HG03520 (cell line): Measurements from ENCODE around the gene HNRNPAB.
A peak's percentile ranks its signal among the peaks of the same experiment; 100 is the strongest.

Experiments
- ATAC-seq: cut with Tn5 transposase; IDR thresholded peaks from one replicate; pipeline ENCODE4 v1.9.1; 2021; ENCODE audit warnings: mild to moderate bottlenecking, moderate library complexity; ENCODE audit not compliant: unreplicated experiment

HNRNPAB gene

DNA sequence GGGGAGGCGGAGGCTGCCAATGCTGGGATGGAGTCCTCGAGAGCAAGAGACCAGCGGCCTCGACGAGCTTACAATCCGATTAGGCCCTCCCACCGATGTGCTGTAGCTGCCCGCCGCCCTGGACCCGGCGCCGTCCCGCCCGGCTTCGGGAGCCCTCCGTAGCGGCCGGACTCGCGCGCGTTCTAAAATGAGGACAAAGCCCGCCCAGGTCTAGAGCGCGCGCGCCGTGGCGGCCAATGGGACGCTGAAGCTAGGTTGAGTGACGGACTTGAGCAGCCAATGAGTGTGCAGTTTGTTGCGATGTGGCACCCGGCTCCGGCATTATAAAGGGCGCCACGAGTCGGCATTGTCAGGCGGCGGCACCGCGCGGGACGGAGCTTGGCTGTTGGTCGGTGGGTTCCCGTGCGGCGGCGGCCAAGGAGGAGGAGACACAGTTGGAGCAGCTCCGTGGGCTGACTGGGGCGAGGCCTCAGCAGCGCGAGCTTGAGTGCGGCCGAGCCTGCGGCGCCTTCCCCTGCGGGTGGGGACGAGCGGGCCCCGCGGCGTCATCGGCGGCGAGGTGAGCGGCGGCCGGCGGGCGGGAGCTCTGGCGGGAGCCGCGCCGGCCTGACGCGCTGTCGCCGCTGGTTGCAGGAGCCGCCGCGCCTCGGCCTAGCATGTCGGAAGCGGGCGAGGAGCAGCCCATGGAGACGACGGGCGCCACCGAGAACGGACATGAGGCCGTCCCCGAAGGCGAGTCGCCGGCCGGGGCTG lies at the start of gene HNRNPAB:
Gene HNRNPAB (plus strand): TSS at position 352 of the 753 bp plus-strand sequence. CDS start 305 bp downstream, at position 657.
- ATAC-seq, result peak; percentile 81

DNA sequence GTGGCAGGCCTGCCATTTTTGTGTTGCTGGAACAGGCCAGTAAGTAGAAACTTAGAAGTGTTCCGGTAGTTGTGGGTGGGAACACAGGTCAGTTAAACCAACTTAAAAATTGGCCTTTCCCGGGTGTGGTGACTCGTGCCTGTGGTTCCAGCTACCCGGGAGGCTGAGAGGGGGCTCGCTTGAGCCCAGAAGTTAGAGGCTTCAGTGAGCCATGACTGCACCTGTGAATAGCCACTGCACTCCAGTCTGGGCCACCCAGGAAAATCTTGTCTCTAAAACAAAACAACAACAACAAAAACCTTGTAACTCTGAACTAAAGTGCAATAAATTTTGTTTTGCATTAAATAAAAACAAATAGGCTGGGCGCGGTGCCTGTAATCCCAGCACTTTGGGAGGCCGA lies 49.3 kb upstream of the HNRNPAB start:
- ATAC-seq, result no peak

DNA sequence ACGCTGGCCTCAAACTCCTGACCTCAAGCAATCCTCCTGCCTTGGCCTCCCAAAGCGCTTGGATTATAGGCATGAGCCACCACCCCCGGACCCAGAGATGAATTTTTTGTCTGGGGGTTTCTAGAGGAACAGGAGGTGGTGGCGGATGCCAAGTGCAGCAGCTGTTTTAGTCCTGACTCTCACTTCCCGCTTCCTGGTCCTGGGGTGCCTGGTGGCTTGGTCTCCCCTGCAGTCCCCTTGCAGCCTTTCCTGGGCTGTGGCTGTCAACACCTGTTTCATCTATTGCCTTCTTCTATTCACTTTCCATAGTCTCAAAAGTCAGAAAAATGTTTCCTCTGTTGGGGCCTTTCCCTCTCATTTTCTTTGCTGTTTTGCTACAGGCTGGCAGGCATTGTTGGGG lies 44.2 kb upstream of the HNRNPAB start:
- no peak for ATAC-seq

- no peak for ATAC-seq
These were observed 41.9 kb upstream of the HNRNPAB start for GRCh38 chr5:178162481-178162880.

DNA sequence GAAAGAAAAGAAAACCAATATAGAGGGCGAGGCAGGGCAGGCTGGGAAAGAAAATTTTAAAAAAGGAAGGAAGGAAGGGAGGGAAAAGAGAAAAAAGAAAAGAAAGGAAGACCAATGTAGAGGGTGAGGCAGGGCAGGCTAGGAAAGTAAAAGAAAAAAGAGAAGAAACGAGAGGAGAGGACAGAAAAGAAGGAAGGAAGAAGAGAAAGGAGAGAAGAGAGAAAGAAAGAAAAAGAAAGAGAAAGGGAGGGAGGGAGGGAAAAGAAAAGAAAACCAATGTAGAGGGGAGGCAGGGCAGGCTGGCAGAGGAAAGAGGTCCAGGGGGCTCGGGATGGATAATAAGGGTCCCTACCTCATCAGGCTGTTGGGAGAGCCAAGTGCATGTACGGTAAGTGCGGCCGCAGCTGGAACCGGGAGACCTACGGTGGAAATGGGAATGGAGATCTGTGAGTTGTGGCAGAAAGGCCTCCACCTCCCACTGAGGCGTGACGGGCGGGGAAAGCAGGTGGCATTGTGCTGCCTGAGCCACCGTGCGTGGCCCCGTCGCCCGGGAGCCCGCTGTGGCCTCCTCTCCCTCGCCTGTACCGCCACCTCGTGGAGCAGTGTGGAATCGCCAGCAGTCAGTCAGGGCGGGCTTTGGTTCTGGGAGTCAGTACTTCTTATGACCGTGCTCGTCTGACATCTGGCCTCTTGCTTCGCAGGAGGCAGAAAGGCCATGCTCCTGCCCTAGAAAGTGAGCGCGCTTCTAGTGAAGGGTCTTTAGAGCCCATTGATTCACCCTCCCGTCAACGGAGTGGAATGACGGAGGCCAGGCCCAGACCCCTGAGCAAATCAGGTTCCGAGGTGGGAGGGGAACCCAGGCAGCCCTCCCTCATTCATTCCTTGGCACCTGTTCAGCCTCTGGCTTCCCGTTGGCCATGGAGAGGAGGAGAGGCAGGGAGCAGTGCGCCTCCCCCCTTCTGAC lies 40.3 kb upstream of the HNRNPAB start:
- ATAC-seq, result peak; percentile 97

DNA sequence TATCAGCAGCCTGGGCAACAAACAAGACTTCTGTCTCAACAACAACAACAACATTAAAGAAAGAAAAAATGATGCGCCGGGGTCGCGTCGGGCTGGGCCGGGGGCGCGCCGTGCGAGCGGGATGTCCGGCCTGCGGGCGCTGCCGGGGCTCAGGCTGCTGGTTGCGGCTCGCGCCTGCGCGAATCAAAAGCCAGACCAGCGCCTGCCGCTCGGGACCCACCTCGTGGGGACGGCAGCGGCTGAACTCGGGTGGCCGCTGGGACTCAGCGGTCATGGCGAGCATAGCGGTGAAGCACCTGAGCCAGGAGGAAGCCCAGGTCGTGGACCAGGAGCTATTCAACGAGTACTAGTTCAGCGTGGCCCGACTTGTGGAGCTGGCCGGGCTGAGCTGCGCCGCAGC lies 38.8 kb upstream of the HNRNPAB start:
- ATAC-seq, result no peak

DNA sequence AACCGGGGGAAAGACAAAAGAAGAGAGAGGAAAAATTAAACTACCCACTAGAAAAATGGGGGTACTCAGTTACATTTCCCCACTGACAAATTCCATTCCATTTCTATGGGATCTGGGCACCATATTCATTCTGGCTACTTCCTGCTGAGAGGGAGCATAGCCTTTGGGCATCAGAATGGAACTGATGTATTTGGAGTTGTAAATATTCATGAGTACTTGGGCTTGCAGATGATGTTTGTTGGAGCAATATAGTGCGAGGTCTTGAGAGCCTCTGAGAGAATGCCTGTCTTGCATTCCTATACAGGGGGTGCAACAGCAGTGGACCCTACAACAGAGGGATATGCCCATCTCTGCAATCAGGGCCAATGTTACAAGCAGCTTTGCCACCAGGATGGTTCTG lies 33.9 kb upstream of the HNRNPAB start:
- no peak for ATAC-seq

DNA sequence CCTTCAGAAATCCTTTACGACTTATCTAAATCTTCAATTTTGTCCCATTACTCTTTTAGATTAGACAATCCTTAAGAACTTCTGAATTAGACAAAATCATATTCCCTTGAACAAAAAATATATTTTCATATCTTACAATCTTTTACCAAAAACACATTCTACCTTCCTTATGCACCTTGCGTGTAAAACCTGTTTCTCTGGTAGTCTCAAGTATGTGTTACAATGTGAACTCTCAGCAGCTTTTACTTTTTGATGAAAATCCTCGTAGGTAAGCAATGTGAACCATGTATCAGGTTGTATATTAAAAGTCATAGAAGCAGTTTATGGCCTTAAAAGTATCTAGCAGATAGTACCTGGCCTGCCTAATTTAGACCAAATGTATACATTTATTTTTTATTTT lies 29.9 kb upstream of the HNRNPAB start:
- ATAC-seq, result no peak

- no peak for ATAC-seq
These were observed 27.5 kb upstream of the HNRNPAB start for GRCh38 chr5:178176791-178177190.

DNA sequence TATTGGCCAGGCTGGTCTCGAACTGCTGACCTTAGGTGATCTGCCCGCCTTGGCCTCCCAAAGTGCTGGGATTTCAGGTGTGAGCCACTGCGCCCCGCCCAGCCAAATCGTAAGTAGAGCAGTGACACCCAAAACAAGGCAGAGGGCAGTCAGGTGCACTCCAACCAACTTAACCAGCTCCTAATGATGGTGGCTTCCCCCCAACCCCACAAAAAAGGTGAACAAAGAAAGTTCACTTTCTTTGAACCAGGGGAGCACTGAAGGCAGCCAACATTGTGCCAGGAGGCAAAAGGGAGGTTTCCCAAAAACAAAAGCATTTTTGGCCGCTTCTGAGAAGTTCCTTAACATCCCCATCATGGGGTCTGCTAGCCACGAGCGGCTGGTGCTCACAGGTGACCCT lies 26.8 kb upstream of the HNRNPAB start:
- ATAC-seq, result no peak

DNA sequence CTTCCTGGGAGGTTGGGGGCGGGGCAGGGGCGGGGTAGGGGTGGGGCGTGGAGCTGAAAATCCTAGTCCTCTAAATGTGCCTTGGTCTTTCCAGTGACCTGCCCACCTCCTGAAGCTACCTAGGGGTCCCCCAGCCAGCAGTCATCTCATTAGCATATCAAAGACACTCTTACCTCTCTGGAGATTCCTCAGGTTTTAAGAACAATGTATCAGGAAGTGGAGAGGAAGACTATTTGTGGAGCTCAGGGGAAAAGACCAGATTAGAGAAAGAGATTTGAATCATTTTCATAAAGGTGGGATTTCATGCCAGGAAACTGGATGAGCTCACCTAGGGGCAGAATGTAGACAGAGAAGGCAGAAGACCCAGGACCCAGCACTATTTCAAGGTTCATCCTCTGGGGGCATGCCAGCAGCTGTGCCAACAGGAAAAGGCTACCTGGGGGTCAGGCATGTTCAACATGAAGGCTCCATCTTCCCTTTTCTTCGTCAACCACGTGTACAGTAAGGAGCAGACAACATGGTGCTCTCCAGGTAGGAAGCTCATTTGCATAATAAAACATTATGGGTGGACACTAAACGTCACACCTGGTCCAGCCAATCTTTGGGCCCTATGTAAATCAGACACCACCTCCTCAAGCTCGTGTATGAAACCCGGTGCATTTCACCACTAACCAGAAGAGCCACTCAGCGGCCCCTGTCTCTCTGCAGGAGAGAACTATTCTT lies 24.0 kb upstream of the HNRNPAB start:
- no peak for ATAC-seq

- no peak for ATAC-seq
These were observed 22.0 kb upstream of the HNRNPAB start for GRCh38 chr5:178182158-178182876.

DNA sequence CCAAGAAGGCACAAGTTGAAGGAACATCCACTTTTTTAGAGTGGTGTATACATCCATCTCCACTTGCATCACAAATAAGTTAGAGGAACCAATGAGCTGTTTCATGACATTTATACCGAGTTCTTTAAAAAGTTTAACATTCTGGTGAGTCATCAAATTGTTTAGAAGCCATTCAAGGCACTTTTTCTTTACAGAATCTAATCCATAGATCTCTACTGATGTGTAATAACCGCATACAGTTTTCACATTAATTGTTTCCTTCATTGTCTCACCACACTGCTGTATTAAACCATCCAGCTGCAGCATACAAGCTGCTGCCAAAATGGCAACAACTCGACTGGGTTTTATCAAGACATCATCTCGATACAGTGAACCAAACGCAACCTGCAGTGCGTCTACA lies 17.9 kb upstream of the HNRNPAB start:
- ATAC-seq, result no peak

GRCh38 chr5:178187014-178187413 lies 17.3 kb upstream of the HNRNPAB start, which contains the start of gene GMCL2:
GMCL2 (minus strand) TSS chr5:178187371; CDS start chr5:178187299, 72 bp downstream.
- no peak for ATAC-seq

DNA sequence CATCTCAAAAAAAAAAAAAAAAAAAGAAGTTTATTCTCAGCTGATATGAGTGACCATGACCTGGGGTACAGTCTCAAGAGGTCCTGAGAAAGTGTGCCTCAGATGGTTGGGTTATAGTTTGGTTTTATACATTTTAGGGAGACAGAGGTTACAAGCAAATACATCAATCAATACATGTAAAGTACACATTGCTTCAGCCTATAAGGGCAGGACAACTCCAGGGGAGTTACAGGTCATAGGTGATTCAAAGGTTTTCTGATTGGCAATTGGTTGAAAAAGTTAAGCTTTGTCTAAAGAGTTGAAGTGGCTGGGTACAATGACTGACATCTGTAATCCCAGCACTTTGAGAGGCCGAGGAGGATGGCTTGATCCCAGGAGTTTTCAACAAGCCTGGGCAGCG lies 14.9 kb upstream of the HNRNPAB start:
- ATAC-seq, result no peak

DNA sequence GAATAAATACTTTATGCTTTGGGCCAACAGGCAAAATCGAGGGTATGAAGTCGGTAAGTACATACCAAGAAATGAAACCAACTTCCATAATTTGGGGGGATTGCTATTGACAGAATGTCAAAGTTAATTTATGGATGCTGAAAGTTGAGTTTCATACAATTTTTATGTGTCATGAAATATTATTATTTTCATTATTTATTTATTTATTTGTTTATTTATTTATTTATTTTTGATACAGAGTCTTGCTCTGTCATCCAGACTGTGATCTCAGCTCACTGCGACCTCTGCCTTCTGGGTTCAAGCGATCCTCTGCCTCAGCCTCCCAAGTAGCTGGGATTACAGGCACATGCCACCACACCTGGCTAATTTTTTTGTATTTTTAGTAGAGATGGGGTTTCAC lies 12.7 kb upstream of the HNRNPAB start:
- no peak for ATAC-seq

GRCh38 chr5:178192244-178192643 lies 12.1 kb upstream of the HNRNPAB start:
- no peak for ATAC-seq

DNA sequence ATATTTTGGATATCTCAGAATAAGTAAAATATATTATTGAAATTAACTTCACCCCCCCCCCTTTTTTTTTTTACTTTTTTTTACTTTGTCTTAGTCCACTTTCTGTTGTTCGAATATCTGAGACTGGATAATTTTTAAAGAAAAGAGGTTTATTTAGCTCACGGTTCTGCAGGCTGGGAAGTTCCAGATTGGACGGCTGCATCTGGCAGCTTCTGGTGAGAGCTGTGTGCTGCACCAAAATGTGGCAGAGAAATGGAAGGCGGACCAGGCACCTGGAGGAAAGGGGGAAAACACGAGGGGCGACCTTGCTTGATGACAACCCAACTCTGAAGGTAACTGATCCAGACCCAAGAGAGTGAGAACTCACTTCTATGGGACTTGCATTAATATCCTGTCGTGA lies 11.5 kb upstream of the HNRNPAB start:
- ATAC-seq, result no peak

- no peak for ATAC-seq
These were observed 11.0 kb upstream of the HNRNPAB start for GRCh38 chr5:178193251-178193809.

- ATAC-seq, result no peak
These were observed 10.3 kb upstream of the HNRNPAB start for GRCh38 chr5:178194026-178194425.
